Measurements from ENCODE around the gene GPC1. TPM values are rescaled to one million over a fixed set of nuclear protein-coding genes. Genes with fewer than 3 reads are reported as not detected.

The GPC1 gene
- total RNA-seq, 1 donor from 2014 or later = 4.5 TPM

DNA sequence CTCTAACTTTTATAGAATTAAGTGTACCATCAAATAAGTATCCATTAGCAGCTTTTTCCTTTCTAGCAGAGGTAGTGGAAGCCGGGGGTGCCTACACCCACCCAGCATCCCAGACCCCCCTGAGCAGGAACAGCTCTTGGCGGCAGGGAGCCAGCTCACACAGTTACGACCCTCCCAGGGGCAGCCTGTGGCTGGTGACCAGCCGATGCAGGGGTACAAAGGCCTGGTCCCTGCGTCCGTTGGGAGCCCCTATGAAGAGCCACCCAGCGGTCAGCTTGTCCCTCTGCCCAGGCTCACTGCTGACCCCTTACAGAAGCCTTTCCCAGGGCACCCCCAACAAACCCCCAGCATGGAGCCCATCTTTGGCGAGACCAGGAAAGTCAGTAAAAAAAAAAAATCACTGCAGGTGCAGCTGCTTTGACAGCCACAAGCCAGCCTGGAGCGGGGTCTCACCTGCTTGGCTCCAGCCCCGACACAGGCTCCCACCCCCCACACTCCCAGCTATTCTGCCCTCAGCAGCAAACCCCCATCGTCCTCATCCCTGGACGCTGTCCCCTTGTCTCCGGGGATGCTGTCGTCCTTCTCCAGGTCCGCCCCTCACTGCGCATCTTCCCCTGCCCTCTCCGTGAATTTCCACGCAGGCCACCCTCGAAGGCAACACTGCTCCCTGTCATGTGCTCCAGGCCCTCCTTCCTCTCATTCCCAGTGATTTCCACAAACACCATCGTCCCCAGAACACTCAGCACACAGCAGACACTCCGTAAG lies 43.1 kb downstream of the GPC1 start:
- H3K4me3 Mint-ChIP-seq (ENCODE audit: unreplicated experiment) = no peak overlapping the region
- no peak overlapping the region for H3K27ac Mint-ChIP-seq (ENCODE audit: unreplicated experiment)
- TF ChIP-seq, protein P1, sequence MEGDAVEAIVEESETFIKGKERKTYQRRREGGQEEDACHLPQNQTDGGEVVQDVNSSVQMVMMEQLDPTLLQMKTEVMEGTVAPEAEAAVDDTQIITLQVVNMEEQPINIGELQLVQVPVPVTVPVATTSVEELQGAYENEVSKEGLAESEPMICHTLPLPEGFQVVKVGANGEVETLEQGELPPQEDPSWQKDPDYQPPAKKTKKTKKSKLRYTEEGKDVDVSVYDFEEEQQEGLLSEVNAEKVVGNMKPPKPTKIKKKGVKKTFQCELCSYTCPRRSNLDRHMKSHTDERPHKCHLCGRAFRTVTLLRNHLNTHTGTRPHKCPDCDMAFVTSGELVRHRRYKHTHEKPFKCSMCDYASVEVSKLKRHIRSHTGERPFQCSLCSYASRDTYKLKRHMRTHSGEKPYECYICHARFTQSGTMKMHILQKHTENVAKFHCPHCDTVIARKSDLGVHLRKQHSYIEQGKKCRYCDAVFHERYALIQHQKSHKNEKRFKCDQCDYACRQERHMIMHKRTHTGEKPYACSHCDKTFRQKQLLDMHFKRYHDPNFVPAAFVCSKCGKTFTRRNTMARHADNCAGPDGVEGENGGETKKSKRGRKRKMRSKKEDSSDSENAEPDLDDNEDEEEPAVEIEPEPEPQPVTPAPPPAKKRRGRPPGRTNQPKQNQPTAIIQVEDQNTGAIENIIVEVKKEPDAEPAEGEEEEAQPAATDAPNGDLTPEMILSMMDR (IDR thresholded peaks at IDR 0.05; ENCODE audit: unreplicated experiment) = no peak
- peaks cover 1% of the 10 kb centered on the region for H3K27me3 Mint-ChIP-seq (ENCODE audit: unreplicated experiment)
- H3K4me1 Mint-ChIP-seq (ENCODE audit: unreplicated experiment) = no peaks in the 10 kb centered on the region
- no peak for DNase-seq (ENCODE audit: low spot score)
- no peaks in the 10 kb centered on the region for H3K9me3 Mint-ChIP-seq (ENCODE audit: unreplicated experiment)
- H3K36me3 Mint-ChIP-seq (ENCODE audit: low read depth, unreplicated experiment) = no peaks in the 10 kb centered on the region

DNA sequence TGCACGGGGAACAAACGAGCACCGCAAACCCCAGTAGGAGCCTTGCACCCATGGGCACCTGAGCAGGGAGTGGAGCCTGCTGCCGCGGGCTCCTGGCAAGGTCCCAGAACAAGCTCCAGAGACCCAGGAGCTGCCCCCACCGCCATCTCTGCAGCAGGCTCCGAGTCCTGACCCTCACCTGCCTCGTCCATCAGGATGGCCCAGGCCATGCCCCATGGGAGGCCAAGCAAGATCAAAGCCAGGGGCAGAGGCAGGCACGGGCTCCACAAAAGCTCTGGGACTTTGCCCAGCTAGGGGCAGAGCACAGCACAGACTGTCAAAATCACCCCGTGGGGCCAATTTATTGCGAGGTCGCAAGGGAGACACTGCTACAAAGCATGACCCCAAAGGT lies 43.6 kb downstream of the GPC1 start:
- Mint-ChIP-seq H3K9me3 (ENCODE audit: unreplicated experiment) (no peaks in the 10 kb centered on the region), H3K27me3 (ENCODE audit: unreplicated experiment) (peaks cover 1% of the 10 kb centered on the region), H3K27ac (ENCODE audit: unreplicated experiment) (no peak overlapping the region), H3K4me1 (ENCODE audit: unreplicated experiment) (no peaks in the 10 kb centered on the region), H3K4me3 (ENCODE audit: unreplicated experiment) (no peak overlapping the region), H3K36me3 (ENCODE audit: low read depth, unreplicated experiment) (no peaks in the 10 kb centered on the region)
- TF ChIP-seq, protein P1 (IDR thresholded peaks at IDR 0.05; ENCODE audit: unreplicated experiment) = no peak
- DNase-seq (ENCODE audit: low spot score) = no peak

DNA sequence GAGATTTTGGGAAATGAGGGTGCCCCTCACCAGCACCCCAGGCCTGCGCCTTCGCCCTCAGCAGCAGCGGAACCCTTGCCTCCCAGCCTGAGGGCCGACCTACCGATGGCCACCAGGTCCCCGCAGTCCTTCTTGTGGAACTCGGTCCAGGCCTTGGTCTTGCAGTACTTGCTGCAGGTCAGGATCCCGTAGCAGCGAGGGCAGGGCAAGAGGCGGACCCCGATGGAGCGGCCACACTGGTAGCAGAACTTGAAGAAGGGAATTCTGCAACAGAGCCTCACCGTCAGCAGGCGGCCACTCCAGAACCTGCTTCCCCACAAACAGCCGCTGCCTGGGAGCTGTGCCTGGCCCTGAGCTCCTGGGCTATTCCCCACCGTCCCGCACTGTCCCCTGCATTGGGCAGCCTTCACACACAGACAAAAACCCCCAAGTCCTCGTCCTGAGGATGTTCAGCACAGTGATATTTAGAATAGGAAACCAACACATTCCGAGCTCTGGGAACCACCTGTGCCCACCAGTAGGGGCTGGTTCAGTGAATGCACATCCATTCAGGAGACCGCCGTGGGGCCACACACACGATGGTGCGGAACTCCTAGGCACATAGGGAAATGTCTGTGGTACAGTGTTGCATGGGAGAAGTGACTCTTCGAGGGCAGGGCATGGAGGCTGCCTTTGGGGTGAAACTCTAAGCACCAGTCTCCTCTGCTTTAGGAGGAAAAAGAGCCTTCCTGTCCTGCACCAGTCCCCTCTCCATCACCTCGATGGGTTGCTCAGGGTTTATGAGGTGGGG lies 45.6 kb downstream of the GPC1 start:
- no peaks in the 10 kb centered on the region for H3K4me1 Mint-ChIP-seq (ENCODE audit: unreplicated experiment)
- H3K27me3 Mint-ChIP-seq (ENCODE audit: unreplicated experiment) = peaks cover under 1% of the 10 kb centered on the region
- no peak overlapping the region for H3K4me3 Mint-ChIP-seq (ENCODE audit: unreplicated experiment)
- TF ChIP-seq, protein P1 (IDR thresholded peaks at IDR 0.05; ENCODE audit: unreplicated experiment) = no peak
- no peaks in the 10 kb centered on the region for H3K36me3 Mint-ChIP-seq (ENCODE audit: low read depth, unreplicated experiment)
- no peaks in the 10 kb centered on the region for H3K9me3 Mint-ChIP-seq (ENCODE audit: unreplicated experiment)
- no peak for DNase-seq (ENCODE audit: low spot score)
- no peak overlapping the region for H3K27ac Mint-ChIP-seq (ENCODE audit: unreplicated experiment)

DNA sequence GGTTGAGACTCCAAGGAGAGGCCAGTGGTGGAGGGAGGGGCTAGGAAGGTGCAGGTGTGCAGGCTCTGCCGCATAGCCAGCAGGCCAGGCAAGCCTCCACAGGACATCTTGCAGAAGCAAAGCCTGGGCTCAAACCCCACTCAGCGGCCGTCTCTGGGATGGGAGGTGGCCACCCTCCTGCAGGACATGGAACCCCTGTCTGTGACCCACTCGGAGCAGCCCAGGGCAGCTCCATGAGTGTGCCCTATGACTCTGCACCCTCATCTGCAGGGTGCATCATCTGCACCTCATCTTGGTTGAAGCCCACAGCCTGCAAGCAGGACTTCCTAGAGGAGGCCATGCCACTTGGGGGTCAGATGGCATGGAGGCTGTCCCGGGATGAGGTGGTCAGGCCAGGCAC lies 46.3 kb downstream of the GPC1 start:
- Mint-ChIP-seq H3K4me1 (ENCODE audit: unreplicated experiment) (no peaks in the 10 kb centered on the region), H3K9me3 (ENCODE audit: unreplicated experiment) (no peaks in the 10 kb centered on the region), H3K27ac (ENCODE audit: unreplicated experiment) (no peak overlapping the region), H3K36me3 (ENCODE audit: low read depth, unreplicated experiment) (no peaks in the 10 kb centered on the region), H3K27me3 (ENCODE audit: unreplicated experiment) (no peaks in the 10 kb centered on the region), H3K4me3 (ENCODE audit: unreplicated experiment) (no peak overlapping the region)
- DNase-seq (ENCODE audit: low spot score) = no peak
- TF ChIP-seq, protein P1 (IDR thresholded peaks at IDR 0.05; ENCODE audit: unreplicated experiment) = no peak

DNA sequence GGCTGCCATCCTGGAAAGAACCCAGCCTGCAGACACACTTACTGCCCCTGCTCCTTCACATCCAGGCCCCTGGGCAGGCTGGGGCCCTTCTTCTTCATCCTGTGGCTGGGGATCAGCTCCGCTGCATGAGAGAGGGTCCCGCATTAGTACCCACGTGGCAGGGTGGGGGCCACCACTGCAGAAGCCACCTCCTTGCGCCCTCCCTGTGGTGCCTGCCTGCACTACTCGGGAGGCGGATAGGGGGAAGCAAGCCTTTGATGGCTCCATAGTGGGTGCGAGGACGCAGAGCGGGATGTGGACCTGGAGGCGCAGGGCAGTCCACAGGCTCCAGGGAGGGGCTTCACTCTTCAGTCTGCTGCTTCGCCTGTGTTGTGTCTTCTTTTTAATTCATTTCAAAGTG lies 46.7 kb downstream of the GPC1 start:
- no peaks in the 10 kb centered on the region for H3K36me3 Mint-ChIP-seq (ENCODE audit: low read depth, unreplicated experiment)
- DNase-seq (ENCODE audit: low spot score) = no peak
- no peaks in the 10 kb centered on the region for H3K27me3 Mint-ChIP-seq (ENCODE audit: unreplicated experiment)
- TF ChIP-seq, protein P1 (IDR thresholded peaks at IDR 0.05; ENCODE audit: unreplicated experiment) = no peak
- H3K27ac Mint-ChIP-seq (ENCODE audit: unreplicated experiment) = no peak overlapping the region
- no peaks in the 10 kb centered on the region for H3K9me3 Mint-ChIP-seq (ENCODE audit: unreplicated experiment)
- no peak overlapping the region for H3K4me3 Mint-ChIP-seq (ENCODE audit: unreplicated experiment)
- H3K4me1 Mint-ChIP-seq (ENCODE audit: unreplicated experiment) = no peaks in the 10 kb centered on the region
